AG09309 (cell line): Measurements from ENCODE around the gene ARID5B.

Experiments
- DNase-seq: peaks from one replicate; pipeline ENCODE4 v3.0.0-alpha.2; 2010; ENCODE audit warnings: low read depth
- H3K4me3 ChIP-seq: 2 replicates; pipeline ENCODE4 v1.5.1; 2011; ENCODE audit warnings: mild to moderate bottlenecking, low read depth, low read length, moderate library complexity; ENCODE audit not compliant: control insufficient read depth
- TF ChIP-seq, protein P1 (sequence below): IDR thresholded peaks from 2 replicates; pipeline ENCODE4 v1.5.1; 2011; ENCODE audit warnings: mild to moderate bottlenecking, low read depth, low read length, inconsistent platforms; ENCODE audit not compliant: insufficient read depth, control insufficient read depth; ENCODE audit errors: missing control alignments

Gene ARID5B

DNA sequence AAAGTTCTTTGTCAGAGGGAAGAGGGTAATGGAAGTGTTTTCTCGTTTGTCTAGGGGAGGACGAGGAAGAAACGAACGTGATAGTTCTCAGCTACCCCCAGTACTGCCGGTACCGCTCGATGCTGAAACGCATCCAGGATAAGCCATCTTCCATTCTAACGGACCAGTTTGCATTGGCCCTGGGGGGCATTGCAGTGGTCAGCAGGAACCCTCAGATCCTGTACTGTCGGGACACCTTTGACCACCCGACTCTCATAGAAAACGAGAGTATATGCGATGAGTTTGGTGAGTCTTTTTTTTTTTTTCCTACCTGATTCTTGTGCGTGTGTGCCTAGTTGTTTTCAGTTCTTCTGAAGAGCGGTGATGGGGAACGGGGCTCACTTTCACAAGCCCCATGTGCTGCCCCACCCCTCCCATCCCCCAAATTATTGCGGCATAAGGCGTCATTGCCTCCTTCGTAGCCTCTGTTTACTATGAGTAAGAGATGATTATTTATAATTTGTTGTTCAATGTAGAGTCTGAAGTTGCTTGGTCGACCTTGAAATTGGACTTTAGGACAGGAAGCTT lies 98.6 kb downstream of the ARID5B start:
- TF ChIP-seq, protein P1, sequence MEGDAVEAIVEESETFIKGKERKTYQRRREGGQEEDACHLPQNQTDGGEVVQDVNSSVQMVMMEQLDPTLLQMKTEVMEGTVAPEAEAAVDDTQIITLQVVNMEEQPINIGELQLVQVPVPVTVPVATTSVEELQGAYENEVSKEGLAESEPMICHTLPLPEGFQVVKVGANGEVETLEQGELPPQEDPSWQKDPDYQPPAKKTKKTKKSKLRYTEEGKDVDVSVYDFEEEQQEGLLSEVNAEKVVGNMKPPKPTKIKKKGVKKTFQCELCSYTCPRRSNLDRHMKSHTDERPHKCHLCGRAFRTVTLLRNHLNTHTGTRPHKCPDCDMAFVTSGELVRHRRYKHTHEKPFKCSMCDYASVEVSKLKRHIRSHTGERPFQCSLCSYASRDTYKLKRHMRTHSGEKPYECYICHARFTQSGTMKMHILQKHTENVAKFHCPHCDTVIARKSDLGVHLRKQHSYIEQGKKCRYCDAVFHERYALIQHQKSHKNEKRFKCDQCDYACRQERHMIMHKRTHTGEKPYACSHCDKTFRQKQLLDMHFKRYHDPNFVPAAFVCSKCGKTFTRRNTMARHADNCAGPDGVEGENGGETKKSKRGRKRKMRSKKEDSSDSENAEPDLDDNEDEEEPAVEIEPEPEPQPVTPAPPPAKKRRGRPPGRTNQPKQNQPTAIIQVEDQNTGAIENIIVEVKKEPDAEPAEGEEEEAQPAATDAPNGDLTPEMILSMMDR, result no peak
- DNase-seq, result no peak
- no peak overlapping the region for H3K4me3 ChIP-seq

DNA sequence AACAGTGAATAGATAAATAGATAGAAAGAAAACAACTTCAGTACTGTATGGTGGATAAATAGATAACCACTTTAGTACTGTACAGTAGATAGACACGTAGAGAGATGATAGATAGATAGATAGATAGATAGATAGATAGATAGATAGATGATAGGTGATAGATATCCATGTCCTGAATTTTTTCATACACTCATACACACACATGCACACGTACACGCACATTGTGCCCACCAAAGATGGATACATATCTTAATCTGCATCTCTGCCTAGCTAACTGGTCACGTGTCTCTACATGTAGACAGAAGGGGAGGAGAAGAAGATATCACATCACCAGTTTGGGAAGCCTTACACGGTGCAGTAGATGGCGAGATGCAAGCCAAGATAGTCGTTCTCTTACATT lies 99.2 kb downstream of the ARID5B start:
- DNase-seq, result no peak
- TF ChIP-seq, protein P1, result no peak
- H3K4me3 ChIP-seq, result no peak overlapping the region

DNA sequence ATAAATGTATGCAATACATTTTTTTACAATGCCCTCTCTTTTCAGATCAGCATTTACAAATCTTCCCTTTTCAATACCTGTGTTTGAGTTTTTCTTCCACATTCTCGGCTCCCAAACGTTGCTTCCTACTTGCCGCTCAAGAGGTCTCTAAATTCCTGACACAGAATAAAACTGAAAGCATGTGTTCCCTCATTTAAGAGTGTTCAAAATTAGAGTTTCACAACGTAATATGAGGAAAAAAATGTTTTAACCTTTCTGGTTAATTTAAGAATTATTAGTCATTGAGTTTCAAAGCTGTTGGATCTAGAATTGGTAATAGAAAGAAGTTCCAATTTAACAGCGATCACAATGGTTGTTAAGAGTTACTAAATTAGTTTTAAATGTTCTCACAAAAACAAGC lies 100.4 kb downstream of the ARID5B start:
- no peak overlapping the region for H3K4me3 ChIP-seq
- TF ChIP-seq, protein P1, result no peak
- DNase-seq, result no peak

DNA sequence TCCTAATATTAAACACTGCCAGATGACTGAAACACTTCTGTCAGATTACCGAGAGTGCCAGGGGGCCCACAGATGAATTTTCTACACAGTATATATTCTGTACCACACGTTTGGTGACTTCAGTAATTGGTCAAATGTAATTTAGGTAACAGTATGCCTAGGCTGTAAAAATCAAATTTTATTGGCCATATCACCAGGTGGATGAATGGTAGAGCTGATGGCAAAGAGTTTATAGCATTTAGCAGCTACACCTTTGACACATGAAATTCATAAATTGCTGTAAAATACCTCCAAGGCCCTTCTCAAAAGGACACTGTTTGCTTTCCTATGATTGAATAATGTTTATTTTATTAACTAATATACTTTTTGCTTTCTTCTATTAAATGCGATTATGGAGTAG lies 101.3 kb downstream of the ARID5B start:
- H3K4me3 ChIP-seq, result no peak overlapping the region
- DNase-seq, result no peak
- TF ChIP-seq, protein P1, result no peak

DNA sequence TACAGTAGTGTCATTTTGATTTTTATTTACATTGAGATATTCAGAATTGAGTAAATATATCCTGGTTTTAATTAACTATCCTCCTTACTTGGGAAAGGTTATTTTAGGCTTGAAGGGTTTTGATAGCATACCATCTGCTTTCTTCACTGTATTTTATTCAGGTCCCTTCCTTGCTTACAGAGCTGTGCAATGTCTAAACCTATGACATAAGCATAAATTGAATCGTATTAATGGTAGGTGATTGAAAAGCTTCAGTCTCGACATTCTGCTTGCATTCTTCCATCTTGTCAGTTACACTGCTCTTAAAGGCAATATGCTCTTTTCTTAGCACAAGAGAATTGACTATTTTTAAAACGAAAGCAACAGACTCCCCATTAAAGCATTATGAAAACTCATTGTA lies 102.5 kb downstream of the ARID5B start:
- TF ChIP-seq, protein P1, result no peak
- H3K4me3 ChIP-seq, result no peak overlapping the region
- no peak for DNase-seq

DNA sequence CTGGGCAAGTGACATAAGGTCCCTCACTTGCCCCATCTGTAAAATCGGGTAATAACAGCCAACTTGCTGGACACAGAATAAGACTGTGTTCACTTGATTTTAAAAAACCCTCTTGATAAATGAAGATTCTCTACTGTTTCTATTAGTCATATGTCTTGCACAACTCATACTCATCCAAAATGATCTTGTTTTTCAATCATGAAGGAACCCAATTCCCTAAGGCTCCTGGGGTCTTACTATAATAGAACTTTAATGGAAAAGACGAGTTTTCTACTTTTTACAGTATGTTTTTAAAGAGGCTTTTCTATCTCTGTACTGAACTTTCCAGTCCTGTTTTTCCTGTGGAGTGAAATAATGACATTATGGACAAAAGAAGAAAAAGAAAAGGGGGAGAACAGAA lies 103.8 kb downstream of the ARID5B start:
- no peak overlapping the region for H3K4me3 ChIP-seq
- DNase-seq, result no peak
- TF ChIP-seq, protein P1, result no peak

DNA sequence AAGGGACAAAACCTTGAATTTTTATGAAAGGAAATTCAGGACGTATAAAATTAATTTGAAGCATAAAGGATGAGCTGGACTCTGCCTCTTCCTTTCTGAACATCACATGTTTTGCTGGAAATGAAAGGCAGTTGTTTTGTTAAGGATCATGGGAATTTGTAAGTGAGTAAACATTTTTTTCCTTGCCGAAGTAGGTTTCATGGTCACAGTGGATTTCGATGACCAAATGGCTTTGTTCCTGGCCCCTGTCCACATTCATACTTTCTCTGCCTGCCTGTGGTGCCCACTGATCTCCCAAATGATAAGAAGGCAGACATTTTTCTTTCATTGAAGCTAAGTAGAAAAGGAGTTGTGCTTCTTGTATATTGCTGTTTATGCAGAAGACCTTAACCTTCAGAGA lies 104.2 kb downstream of the ARID5B start:
- no peak overlapping the region for H3K4me3 ChIP-seq
- no peak for DNase-seq
- TF ChIP-seq, protein P1, result no peak
